H1 (cell line): Measurements from ENCODE around the gene PRPF6. TPM values are rescaled to one million over a fixed set of nuclear protein-coding genes. Genes with fewer than 3 reads are reported as not detected.

Source experiments
- CTCF ChIA-PET: fragments of 300-600 bp; sonication (Branson Sonifier 250); formaldehyde crosslinking; loops from one replicate; lab custom pipeline; 2021; ENCODE audit not compliant: partially characterized antibody; lab: Charles Lee
- POLR2A ChIA-PET: fragments of 300-600 bp; sonication (Branson Sonifier 250); formaldehyde crosslinking; loops from one replicate; lab custom pipeline; 2021; ENCODE audit warnings: inconsistent platforms; ENCODE audit not compliant: partially characterized antibody; lab: Charles Lee
- DNase-seq, 2 experiments: peaks; one replicate each; pipeline versions ENCODE4 v3.0.0 to v3.0.0-alpha.2; 2010 to 2022; ENCODE audit warnings: low spot score in 2 of 2, low read depth in 1 of 2, mixed read lengths in 1 of 2
- FAIRE-seq: peaks from 2 replicates; lab custom pipeline; 2011; peaks lifted over from hg19 to GRCh38; lab: Jason Lieb, UNC
- H2AFZ ChIP-seq: 2 replicates; pipeline ENCODE4 v1.8.1; 2012; ENCODE audit warnings: low read length, inconsistent platforms
- H2AK5ac ChIP-seq: 2 replicates; pipeline ENCODE4 v1.6.1; 2013; ENCODE audit warnings: low read depth, low read length
- H2BK120ac ChIP-seq: replicated peaks from 2 replicates; pipeline ENCODE3; 2013; ENCODE audit warnings: low read depth, low read length, inconsistent platforms
- H2BK12ac ChIP-seq: 2 replicates; pipeline ENCODE4 v1.6.1; 2013; ENCODE audit warnings: low read depth, low read length
- H2BK15ac ChIP-seq: 2 replicates; pipeline ENCODE4 v1.6.1; 2013; ENCODE audit warnings: low read length
- H2BK20ac ChIP-seq: 2 replicates; pipeline ENCODE4 v1.6.1; 2013; ENCODE audit warnings: low read length
- H2BK5ac ChIP-seq: 2 replicates; pipeline ENCODE4 v1.6.1; 2013; ENCODE audit warnings: low read depth, low read length
- H3K14ac ChIP-seq: 2 replicates; pipeline ENCODE4 v1.6.1; 2013; ENCODE audit warnings: inconsistent platforms; ENCODE audit not compliant: insufficient read length
- H3K18ac ChIP-seq: 2 replicates; pipeline ENCODE4 v1.6.1; 2013; ENCODE audit warnings: low read length; ENCODE audit errors: extremely low read depth
- H3K23ac ChIP-seq: 2 replicates; pipeline ENCODE4 v1.6.1; 2013; ENCODE audit warnings: inconsistent platforms; ENCODE audit not compliant: insufficient read length
- H3K23me2 ChIP-seq: 2 replicates; pipeline ENCODE4 v1.6.1; 2013; ENCODE audit warnings: low read depth, low read length
- H3K27ac ChIP-seq: 2 replicates; pipeline ENCODE4 v1.6.1; 2011; ENCODE audit warnings: low read depth, low read length, inconsistent platforms
- H3K27me3 ChIP-seq, 4 experiments: replicated peaks in 1 of 4; 1 replicate in 1 of 4; 2 replicates in 3 of 4; pipeline versions ENCODE4 v1.6.1 to v1.8.1; 2011 to 2013; ENCODE audit warnings: low read length in 3 of 4, mild to moderate bottlenecking in 3 of 4, inconsistent platforms in 2 of 4, mixed read lengths in 2 of 4, moderate library complexity in 1 of 4; ENCODE audit not compliant: control insufficient read depth in 3 of 4, insufficient read depth in 3 of 4; ENCODE audit errors: extremely low read depth in 1 of 4
- H3K36me3 ChIP-seq, 4 experiments: 2 replicates each; pipeline versions ENCODE4 v1.6.1 to v1.8.1; 2011 to 2013; ENCODE audit warnings: mild to moderate bottlenecking in 4 of 4, low read length in 3 of 4, moderate library complexity in 2 of 4, control low read depth in 1 of 4, inconsistent platforms in 1 of 4; ENCODE audit not compliant: insufficient read depth in 4 of 4, control insufficient read depth in 2 of 4
- H3K4ac ChIP-seq: replicated peaks from 2 replicates; pipeline ENCODE3; 2013; ENCODE audit warnings: low read length, low read depth, mixed read lengths, inconsistent platforms; ENCODE audit not compliant: insufficient read length
- H3K4me1 ChIP-seq, 4 experiments: replicated peaks in 1 of 4; 1 replicate in 1 of 4; 2 replicates in 3 of 4; pipeline versions ENCODE4 v1.6.1 to v1.8.1; 2011 to 2013; ENCODE audit warnings: low read length in 3 of 4, inconsistent platforms in 2 of 4, mixed read lengths in 1 of 4; ENCODE audit not compliant: insufficient read depth in 4 of 4, control insufficient read depth in 3 of 4
- H3K4me2 ChIP-seq, 2 experiments: 2 replicates each; pipeline versions ENCODE4 v1.6.1 to v1.8.1; 2011 to 2013; ENCODE audit warnings: low read depth in 2 of 2, low read length in 2 of 2, control low read depth in 1 of 2, inconsistent platforms in 1 of 2, mild to moderate bottlenecking in 1 of 2; ENCODE audit not compliant: insufficient read depth in 1 of 2
- H3K4me3 ChIP-seq, 4 experiments: fragments of 200-600, 300-600 bp in 1 of 4; sonication (generic), shearing (Covaris generic), sonication (Bioruptor Twin) in 1 of 4; 2 replicates each; pipeline versions ENCODE4 v1.5.1 to v1.8.1; 2011 to 2016; ENCODE audit warnings: low read length in 4 of 4, low read depth in 3 of 4, control low read depth in 2 of 4, inconsistent platforms in 2 of 4, mild to moderate bottlenecking in 2 of 4, mixed read lengths in 1 of 4, moderate library complexity in 1 of 4; ENCODE audit not compliant: insufficient read depth in 2 of 4; ENCODE audit errors: extremely low read depth in 1 of 4
- H3K56ac ChIP-seq: replicated peaks from 2 replicates; pipeline ENCODE3; 2013; ENCODE audit warnings: low read depth, mild to moderate bottlenecking, mixed read lengths, low read length, inconsistent platforms; ENCODE audit not compliant: insufficient read length
- H3K79me1 ChIP-seq: 2 replicates; pipeline ENCODE4 v1.6.1; 2013; ENCODE audit warnings: low read depth, low read length, control low read depth
- H3K79me2 ChIP-seq, 2 experiments: 2 replicates each; pipeline versions ENCODE4 v1.6.1 to v1.8.1; 2012 to 2013; ENCODE audit warnings: low read length in 2 of 2, mild to moderate bottlenecking in 2 of 2, inconsistent platforms in 1 of 2; ENCODE audit not compliant: insufficient read depth in 2 of 2, control insufficient read depth in 1 of 2
- H3K9ac ChIP-seq, 4 experiments: replicated peaks in 1 of 4; 1 replicate in 1 of 4; 2 replicates in 3 of 4; pipeline versions ENCODE4 v1.6.1 to v1.8.1; 2011 to 2013; ENCODE audit warnings: low read depth in 3 of 4, low read length in 3 of 4, control low read depth in 2 of 4, mild to moderate bottlenecking in 2 of 4, moderate library complexity in 2 of 4, inconsistent platforms in 1 of 4; ENCODE audit errors: extremely low read depth in 1 of 4
- H3K9me3 ChIP-seq, 2 experiments: 2 replicates each; pipeline versions ENCODE4 v1.6.1 to v1.8.1; 2012 to 2013; ENCODE audit warnings: mild to moderate bottlenecking in 2 of 2, moderate library complexity in 2 of 2, control low read depth in 1 of 2, inconsistent platforms in 1 of 2, low read depth in 1 of 2, low read length in 1 of 2, mixed read lengths in 1 of 2; ENCODE audit not compliant: insufficient read depth in 2 of 2
- H4K20me1 ChIP-seq, 2 experiments: replicated peaks in 1 of 2; 2 replicates each; pipeline versions ENCODE3 to v1.8.1; 2011 to 2013; ENCODE audit warnings: inconsistent platforms in 2 of 2, low read length in 2 of 2, mild to moderate bottlenecking in 1 of 2; ENCODE audit not compliant: insufficient read depth in 2 of 2, control insufficient read depth in 1 of 2
- H4K5ac ChIP-seq: 2 replicates; pipeline ENCODE4 v1.6.1; 2013; ENCODE audit warnings: low read length, low read depth, mixed read lengths, inconsistent platforms; ENCODE audit not compliant: insufficient read length
- H4K8ac ChIP-seq: 2 replicates; pipeline ENCODE4 v1.8.0; 2013; ENCODE audit warnings: mild to moderate bottlenecking, moderate library complexity, low read length, inconsistent platforms; ENCODE audit not compliant: insufficient read depth; ENCODE audit errors: extremely low read depth
- H4K91ac ChIP-seq: replicated peaks from 2 replicates; pipeline ENCODE3; 2013; ENCODE audit warnings: low read length, mixed read lengths, inconsistent platforms; ENCODE audit not compliant: insufficient read length
- CEBPB ChIP-seq: IDR thresholded peaks from 2 replicates; pipeline ENCODE4 v1.6.1; 2012; ENCODE audit warnings: low read depth, low read length
- CHD2 ChIP-seq: IDR thresholded peaks from 2 replicates; pipeline ENCODE4 v1.6.1; 2012; ENCODE audit warnings: low read length, improper control_type of control experiment
- TEAD4 ChIP-seq: IDR thresholded peaks from 2 replicates; pipeline ENCODE4 v1.6.1; 2012; ENCODE audit warnings: low read depth, low read length, inconsistent platforms, mixed read lengths
- WGBS, 2 experiments: shearing (Covaris generic) in 1 of 2; methylation state at CpG; one replicate each; pipeline versions ENCODE4 v1.1.6 to v1.1.7; 2013 to 2015; ENCODE audit warnings: low lambda C conversion rate in 2 of 2, mixed read lengths in 2 of 2, inconsistent platforms in 1 of 2, low coverage in 1 of 2, missing lambda C conversion rate in 1 of 2; ENCODE audit not compliant: insufficient replicate concordance in 2 of 2, insufficient coverage in 1 of 2, insufficient read length in 1 of 2; ENCODE audit errors: extremely low coverage in 1 of 2, missing lambda C conversion rate in 1 of 2; 5-methylcytosine and 5-hydroxymethylcytosine counted together
- polyA plus RNA-seq, 7 experiments: library from polyadenylated mRNA; depleted of rRNA in 3 of 7; stranded (reverse) in 5 of 7; unstranded in 2 of 7; fragments of >200 nt in 5 of 7; fragments of 200-250 nt in 2 of 7; gene quantifications; 1 replicate in 5 of 7; 2 replicates in 1 of 7; 4 replicates in 1 of 7; pipeline versions ENCODE4 v1.2.1 to v1.2.3, GENCODE V29; 2011 to 2013; ENCODE audit warnings: missing spikeins in 2 of 7, mixed read lengths in 2 of 7
- total RNA-seq: library from RNA; stranded (reverse); fragmentation: NEBNext Ultra II Directional; extraction: Animal tissue kit (Norgen Biotek cat#: 25700); gene quantifications from 2 replicates; pipeline ENCODE4 v1.2.1, GENCODE V29; 2021

The PRPF6 gene
- total and polyA plus RNA-seq, 2 of the 8 experiments (the other 6 are each of a cell fraction or from before 2014, with no cell fraction given), result 27.9 to 76.9 TPM

DNA sequence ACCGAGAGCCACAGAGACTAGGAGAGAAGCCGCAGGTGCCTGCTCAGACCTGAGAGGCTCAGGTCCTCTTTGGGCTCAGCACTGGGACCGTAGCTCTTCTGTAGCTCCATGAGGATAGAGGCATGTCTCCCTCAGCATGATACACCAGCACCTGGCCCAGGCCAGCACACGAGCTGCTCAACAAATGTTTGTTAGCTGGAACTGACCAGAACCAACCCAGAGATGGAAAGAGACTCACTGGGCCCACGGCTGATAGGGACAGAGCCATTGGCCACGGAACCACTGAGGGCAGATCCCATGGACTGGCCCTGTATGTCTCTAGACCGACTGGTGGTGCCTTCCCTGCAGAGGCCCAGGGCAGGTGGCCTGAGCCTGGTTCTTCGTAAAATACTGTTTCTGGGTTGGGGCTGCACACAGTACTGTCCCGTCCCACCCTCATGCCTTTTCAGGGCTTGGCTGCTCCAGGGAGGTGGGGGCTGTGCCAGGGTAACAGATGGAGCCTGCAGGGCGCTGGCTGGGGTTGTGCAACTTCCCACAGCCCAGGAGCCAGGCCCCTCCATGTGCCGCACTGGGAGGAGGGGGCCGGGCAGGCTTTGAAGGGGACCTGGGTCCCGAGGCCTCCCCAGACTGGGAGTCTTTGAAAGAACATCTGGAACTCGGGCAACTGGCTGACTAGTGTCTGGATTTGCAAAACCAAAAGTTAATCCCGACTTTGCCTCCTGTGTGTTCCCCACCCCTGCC lies 60.3 kb downstream of the PRPF6 start:
- Histone ChIP-seq H3K79me2 (no peaks in the 10 kb centered on the region), H3K14ac (no peak overlapping the region), H3K36me3 (no peaks in the 10 kb centered on the region; a peak in 1 of 8 replicates), H2BK12ac (peak overlapping the region; percentile 43; the same call in 1 of the 2 replicates), H3K56ac (no peak overlapping the region), H4K20me1 (no peaks in the 10 kb centered on the region), H3K23ac (no peak overlapping the region), H2BK15ac (no peak overlapping the region), H2BK5ac (no peak overlapping the region), H2AFZ (no peak overlapping the region), H2AK5ac (no peak overlapping the region), H4K5ac (no peak overlapping the region), H3K27me3 (peaks cover 21 to 76% (median 62%) of the 10 kb centered on the region in 4 experiments), H2BK20ac (no peak overlapping the region), H3K9me3 (no peaks in the 10 kb centered on the region), H4K8ac (no peak overlapping the region), H3K4ac (no peak overlapping the region), H3K23me2 (peaks cover 3% of the 10 kb centered on the region; the same call in 1 of the 2 replicates), H3K4me1 (peaks cover 0 to 28% (median 14%) of the 10 kb centered on the region in 4 experiments; a peak in 6 of 7 replicates), H3K4me2 (peak overlapping the region in 1 of 2 experiments; percentile 63; a peak in 1 of 4 replicates), H2BK120ac (no peak overlapping the region), H3K18ac (no peak overlapping the region), H4K91ac (no peak overlapping the region), H3K4me3 (peak overlapping the region in 1 of 4 experiments; percentile 66; a peak in 1 of 8 replicates), H3K79me1 (no peaks in the 10 kb centered on the region), H3K27ac (no peak overlapping the region), H3K9ac (no peak overlapping the region)
- POLR2A ChIA-PET, result interaction anchor here (0.7 to 3.5 kb wide), 6 partner anchors 12 to 185 kb away, joined by 3 to 24 read pairs (median 3); no protein-coding TSS in a partner anchor
- DNase-seq (no peak), FAIRE-seq (no peak)
- WGBS, 2 experiments, result 82% methylated on average over 15 of the region's 15 CpGs; no CpG with 5 or more reads in 1 of the 2 experiments
- TF ChIP-seq CEBPB, result 0 out of 2 replicates have a peak, but pooled peaks have one; percentile 9
- TF ChIP-seq TEAD4, result no peak
- TF ChIP-seq CHD2, result no peak
- CTCF ChIA-PET, result interaction anchor here (0.6 to 7.3 kb wide), 14 partner anchors 9 to 220 kb away, joined by 3 to 73 read pairs (median 10); partner anchors contain the start of genes LKAAEAR1, OPRL1, PRPF6 and RGS19
